HG03045 (cell line): ENCODE measurements around the gene CDC34.

Experiments
- ATAC-seq: cut with Tn5 transposase; IDR thresholded peaks from one replicate; pipeline ENCODE4 v1.9.1; 2021; ENCODE audit warnings: mild to moderate bottlenecking, moderate library complexity; ENCODE audit not compliant: unreplicated experiment

Gene CDC34

GRCh38 chr19:531753-532560, at the start of gene CDC34:
TSS of gene CDC34 (plus strand) at chr19:531760. CDS start at chr19:531932, 172 bp downstream.
- ATAC-seq, result peak; percentile 43

- no peak for ATAC-seq
Observed at GRCh38 chr19:482186-483041, 49.1 kb upstream of the CDC34 start.

- ATAC-seq, result no peak
Observed at GRCh38 chr19:483332-484072, 48.1 kb upstream of the CDC34 start.

- no peak for ATAC-seq
Observed at GRCh38 chr19:484494-484893, 47.1 kb upstream of the CDC34 start.

- no peak for ATAC-seq
Observed at GRCh38 chr19:485077-485476, 46.5 kb upstream of the CDC34 start.

- no peak for ATAC-seq
Observed at GRCh38 chr19:485583-486236, 45.9 kb upstream of the CDC34 start.

GRCh38 chr19:488505-489417, 42.8 kb upstream of the CDC34 start:
- ATAC-seq, result peak; percentile 81

GRCh38 chr19:489418-490196, 42.0 kb upstream of the CDC34 start:
- ATAC-seq, result no peak

GRCh38 chr19:491146-491741, 40.3 kb upstream of the CDC34 start:
- ATAC-seq, result no peak

- ATAC-seq, result no peak
Observed at GRCh38 chr19:492091-492531, 39.4 kb upstream of the CDC34 start.

- no peak for ATAC-seq
Observed at GRCh38 chr19:493391-494170, 38.0 kb upstream of the CDC34 start.

GRCh38 chr19:494171-495080, 37.1 kb upstream of the CDC34 start:
- no peak for ATAC-seq

- ATAC-seq, result no peak
Observed at GRCh38 chr19:495081-495401, 36.5 kb upstream of the CDC34 start.

GRCh38 chr19:495402-496111, 36.0 kb upstream of the CDC34 start:
- no peak for ATAC-seq

GRCh38 chr19:496112-496665, 35.4 kb upstream of the CDC34 start, which contains the start of gene MADCAM1:
TSS of gene MADCAM1 (plus strand) at chr19:496486. CDS start at chr19:496500, 14 bp downstream.
- no peak for ATAC-seq

GRCh38 chr19:496986-497385, 34.6 kb upstream of the CDC34 start:
- ATAC-seq, result no peak
